HepG2 (cell line): Measurements from ENCODE around the gene S100A7. TPM values are rescaled to one million over a fixed set of nuclear protein-coding genes. Genes with fewer than 3 reads are reported as not detected.

Experiments
- ARID2 ChIP-seq: sonication (generic); formaldehyde crosslinking; IDR thresholded peaks from 2 replicates; pipeline ENCODE4 v1.8.1; 2022; ENCODE audit warnings: mild to moderate bottlenecking, missing genetic modification reagents, borderline replicate concordance
- BHLHE40 ChIP-seq: IDR thresholded peaks from 2 replicates; pipeline ENCODE4 v1.6.1; 2011; ENCODE audit warnings: low read length, improper control_type of control experiment
- CBX5 ChIP-seq: sonication (generic); formaldehyde crosslinking; IDR thresholded peaks from 2 replicates; pipeline ENCODE4 v1.4.0; 2020; ENCODE audit warnings: missing genetic modification reagents, borderline replicate concordance
- FOXC1 ChIP-seq: sonication (generic); formaldehyde crosslinking; IDR thresholded peaks from 2 replicates; pipeline ENCODE4 v1.8.0; 2022; ENCODE audit warnings: mild to moderate bottlenecking, missing genetic modification reagents, borderline replicate concordance
- GABPB1 ChIP-seq: IDR thresholded peaks from 2 replicates; pipeline ENCODE4 v1.6.1; 2016; ENCODE audit warnings: mild to moderate bottlenecking, missing genetic modification reagents, moderate library complexity, missing compliant biosample characterization
- GATA4 ChIP-seq: sonication (generic); IDR thresholded peaks from 2 replicates; pipeline ENCODE4 v1.6.1; 2016; ENCODE audit warnings: antibody characterized with exemption, low read depth, borderline replicate concordance
- JARID2 ChIP-seq: sonication (generic); formaldehyde crosslinking; IDR thresholded peaks from 2 replicates; pipeline ENCODE4 v1.8.1; 2023; ENCODE audit warnings: missing genetic modification reagents, inconsistent platforms; ENCODE audit not compliant: insufficient replicate concordance
- KMT2A ChIP-seq: sonication (generic); formaldehyde crosslinking; IDR thresholded peaks from 2 replicates; pipeline ENCODE4 v1.4.0; 2020; ENCODE audit warnings: missing genetic modification reagents
- NCOA5 ChIP-seq: sonication (generic); formaldehyde crosslinking; IDR thresholded peaks from 2 replicates; pipeline ENCODE4 v1.4.0; 2020; ENCODE audit warnings: missing genetic modification reagents
- PITX1 ChIP-seq: sonication (generic); formaldehyde crosslinking; IDR thresholded peaks from 2 replicates; pipeline ENCODE4 v1.5.1; 2020; ENCODE audit warnings: mild to moderate bottlenecking, missing genetic modification reagents
- POLR2A ChIP-seq, 2 experiments: IDR thresholded peaks; 2 replicates each; pipeline ENCODE4 v1.6.1; 2011; ENCODE audit warnings: low read depth in 2 of 2, low read length in 2 of 2, mild to moderate bottlenecking in 1 of 2, moderate library complexity in 1 of 2; ENCODE audit not compliant: insufficient read depth in 1 of 2
- SATB2 ChIP-seq: sonication (generic); formaldehyde crosslinking; IDR thresholded peaks from 2 replicates; pipeline ENCODE4 v1.5.0; 2020; ENCODE audit warnings: missing genetic modification reagents
- SKI ChIP-seq: fragments of 450-650 bp; IDR thresholded peaks from one replicate; pipeline ENCODE4 v1.6.1; 2018; ENCODE audit warnings: mild to moderate bottlenecking; ENCODE audit not compliant: partially characterized antibody
- SUZ12 ChIP-seq: fragments of 150-350 bp; IDR thresholded peaks from 2 replicates; pipeline ENCODE4 v1.6.1; 2014; ENCODE audit warnings: low read depth, low read length
- TCF7L2 ChIP-seq: IDR thresholded peaks from 2 replicates; pipeline ENCODE4 v1.6.1; 2011; ENCODE audit warnings: mild to moderate bottlenecking, low read depth, low read length, moderate library complexity
- TRIM22 ChIP-seq: fragments of 450-650 bp; IDR thresholded peaks from 2 replicates; pipeline ENCODE4 v1.6.1; 2017
- ZBTB42 ChIP-seq: sonication (generic); formaldehyde crosslinking; IDR thresholded peaks from 2 replicates; pipeline ENCODE4 v1.5.0; 2020; ENCODE audit warnings: mild to moderate bottlenecking, missing genetic modification reagents
- ZNF224 ChIP-seq: sonication (generic); formaldehyde crosslinking; IDR thresholded peaks from 2 replicates; pipeline ENCODE4 v1.5.0; 2020; ENCODE audit warnings: mild to moderate bottlenecking, missing genetic modification reagents
- ZNF256 ChIP-seq: sonication (generic); formaldehyde crosslinking; conservative IDR thresholded peaks from 2 replicates; pipeline ENCODE4 v1.4.0; 2020; ENCODE audit warnings: missing genetic modification reagents
- ZNF30 ChIP-seq: sonication (generic); formaldehyde crosslinking; IDR thresholded peaks from 2 replicates; pipeline ENCODE4 v1.5.0; 2020; ENCODE audit warnings: mild to moderate bottlenecking, missing genetic modification reagents
- ZNF564 ChIP-seq: sonication (generic); formaldehyde crosslinking; IDR thresholded peaks from 2 replicates; pipeline ENCODE4 v1.8.1; 2023; ENCODE audit warnings: mild to moderate bottlenecking, missing genetic modification reagents
- ZNF580 ChIP-seq: IDR thresholded peaks from 2 replicates; pipeline ENCODE4 v1.6.1; 2016; ENCODE audit warnings: low read depth, borderline replicate concordance
- ZNF749 ChIP-seq: sonication (generic); formaldehyde crosslinking; IDR thresholded peaks from 2 replicates; pipeline ENCODE4 v1.8.0; 2022; ENCODE audit warnings: mild to moderate bottlenecking, missing genetic modification reagents, moderate library complexity, borderline replicate concordance
- polyA plus RNA-seq, 8 experiments: library from polyadenylated mRNA; depleted of rRNA in 3 of 8; stranded (reverse) in 7 of 8; unstranded in 1 of 8; fragments of >200 nt; fragmentation: Illumina TruSeq in 4 of 8; extraction: Trizol in 4 of 8; gene quantifications; 2 replicates each; pipeline versions ENCODE4 v1.2.1 to v1.2.3, GENCODE V29; 2011 to 2016; ENCODE audit warnings: low read depth in 4 of 8, missing spikeins in 1 of 8, mixed read lengths in 1 of 8; ENCODE audit not compliant: insufficient read depth in 1 of 8
- total RNA-seq, 5 experiments: library from RNA; depleted of rRNA; stranded (reverse); fragments of >200 nt; fragmentation: Illumina TruSeq; extraction: Trizol; gene quantifications; 2 replicates each; pipeline ENCODE4 v1.2.3, GENCODE V29; 2016; ENCODE audit warnings: low read depth in 1 of 5
- TF ChIP-seq, protein P1 (sequence below): sonication (generic); formaldehyde crosslinking; IDR thresholded peaks from 2 replicates; pipeline ENCODE4 v1.5.0; 2020; ENCODE audit warnings: missing genetic modification reagents, mild to moderate bottlenecking, borderline replicate concordance
- TF ChIP-seq, protein P2 (sequence below): sonication (generic); formaldehyde crosslinking; conservative IDR thresholded peaks from 2 replicates; pipeline ENCODE4 v1.8.0; 2022; ENCODE audit warnings: low read depth, missing genetic modification reagents
- TF ChIP-seq, protein P3 (sequence below): sonication (generic); formaldehyde crosslinking; IDR thresholded peaks from 2 replicates; pipeline ENCODE4 v1.4.0; 2020; ENCODE audit warnings: missing genetic modification reagents, mild to moderate bottlenecking, borderline replicate concordance

The S100A7 gene
- total and polyA plus RNA-seq, 2 of the 13 experiments (the other 11 are each of a cell fraction or from before 2014, with no cell fraction given): not detected

DNA sequence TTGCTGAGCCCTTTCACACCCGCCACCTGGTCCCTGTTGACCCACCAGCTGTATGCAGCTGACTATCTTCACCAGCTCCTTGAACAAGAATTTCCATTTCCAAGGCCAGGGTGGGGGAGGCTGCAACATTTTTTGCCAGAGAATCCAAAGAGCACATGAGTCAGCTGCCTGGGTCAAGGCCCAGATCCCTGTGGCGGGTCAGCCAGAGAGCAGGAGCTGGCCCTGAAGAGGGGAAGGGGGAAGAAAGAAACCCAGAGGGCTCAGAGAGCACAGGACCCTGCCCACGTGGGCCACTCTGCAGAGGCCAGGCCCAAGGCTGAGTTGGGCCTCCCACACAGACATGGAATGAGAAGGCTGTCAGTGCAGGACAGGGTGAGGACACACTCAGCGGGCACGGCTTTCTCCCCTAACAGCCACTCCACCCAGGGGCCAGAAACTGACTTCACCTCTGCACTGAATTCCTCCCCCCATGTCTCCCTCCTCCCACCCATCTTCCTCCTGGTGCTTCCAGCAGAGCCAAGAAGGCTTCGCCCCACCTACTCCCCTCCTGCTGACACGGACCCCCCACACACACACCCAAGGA, 46.5 kb upstream of the S100A7 start (continued):
- no peak for TF ChIP-seq SATB2
- peak; percentile 33 for TF ChIP-seq SKI
- TF ChIP-seq GATA4: no peak
- TF ChIP-seq, protein P1, sequence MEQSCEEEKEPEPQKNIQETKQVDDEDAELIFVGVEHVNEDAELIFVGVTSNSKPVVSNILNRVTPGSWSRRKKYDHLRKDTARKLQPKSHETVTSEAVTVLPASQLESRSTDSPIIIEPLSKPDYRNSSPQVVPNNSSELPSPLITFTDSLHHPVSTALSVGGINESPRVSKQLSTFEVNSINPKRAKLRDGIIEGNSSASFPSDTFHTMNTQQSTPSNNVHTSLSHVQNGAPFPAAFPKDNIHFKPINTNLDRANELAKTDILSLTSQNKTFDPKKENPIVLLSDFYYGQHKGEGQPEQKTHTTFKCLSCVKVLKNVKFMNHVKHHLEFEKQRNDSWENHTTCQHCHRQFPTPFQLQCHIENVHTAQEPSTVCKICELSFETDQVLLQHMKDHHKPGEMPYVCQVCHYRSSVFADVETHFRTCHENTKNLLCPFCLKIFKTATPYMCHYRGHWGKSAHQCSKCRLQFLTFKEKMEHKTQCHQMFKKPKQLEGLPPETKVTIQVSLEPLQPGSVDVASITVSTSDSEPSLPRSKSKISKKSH (CRISPR knock-in tag): no peak
- no peak for TF ChIP-seq FOXC1
- TF ChIP-seq KMT2A: no peak
- TF ChIP-seq ZNF749: no peak
- TF ChIP-seq TRIM22: no peak
- TF ChIP-seq ARID2 (CRISPR knock-in tag): no peak
- no peak for TF ChIP-seq NCOA5 (CRISPR knock-in tag)
- TF ChIP-seq TCF7L2: no peak
- no peak for TF ChIP-seq ZNF580
- no peak for TF ChIP-seq ZNF224 (CRISPR knock-in tag)
- no peak for TF ChIP-seq GABPB1 (CRISPR knock-in tag)
- TF ChIP-seq PITX1 (CRISPR knock-in tag): no peak
- no peak for TF ChIP-seq BHLHE40
- TF ChIP-seq CBX5 (CRISPR knock-in tag): no peak
- TF ChIP-seq SUZ12: no peak
- TF ChIP-seq, protein P2, sequence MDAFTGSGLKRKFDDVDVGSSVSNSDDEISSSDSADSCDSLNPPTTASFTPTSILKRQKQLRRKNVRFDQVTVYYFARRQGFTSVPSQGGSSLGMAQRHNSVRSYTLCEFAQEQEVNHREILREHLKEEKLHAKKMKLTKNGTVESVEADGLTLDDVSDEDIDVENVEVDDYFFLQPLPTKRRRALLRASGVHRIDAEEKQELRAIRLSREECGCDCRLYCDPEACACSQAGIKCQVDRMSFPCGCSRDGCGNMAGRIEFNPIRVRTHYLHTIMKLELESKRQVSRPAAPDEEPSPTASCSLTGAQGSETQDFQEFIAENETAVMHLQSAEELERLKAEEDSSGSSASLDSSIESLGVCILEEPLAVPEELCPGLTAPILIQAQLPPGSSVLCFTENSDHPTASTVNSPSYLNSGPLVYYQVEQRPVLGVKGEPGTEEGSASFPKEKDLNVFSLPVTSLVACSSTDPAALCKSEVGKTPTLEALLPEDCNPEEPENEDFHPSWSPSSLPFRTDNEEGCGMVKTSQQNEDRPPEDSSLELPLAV (CRISPR knock-in tag): no peak
- TF ChIP-seq ZNF30 (CRISPR knock-in tag): no peak
- TF ChIP-seq JARID2 (CRISPR knock-in tag): no peak
- no peak for TF ChIP-seq POLR2A (IDR thresholded peaks at IDR 0.05; ENCODE audit: insufficient read depth in 1 of 2, low read depth in 2 of 2, low read length in 2 of 2)
- TF ChIP-seq ZNF256 (CRISPR knock-in tag): no peak
- no peak for TF ChIP-seq ZBTB42 (CRISPR knock-in tag)
- TF ChIP-seq ZNF564 (CRISPR knock-in tag): no peak
- TF ChIP-seq, protein P3, sequence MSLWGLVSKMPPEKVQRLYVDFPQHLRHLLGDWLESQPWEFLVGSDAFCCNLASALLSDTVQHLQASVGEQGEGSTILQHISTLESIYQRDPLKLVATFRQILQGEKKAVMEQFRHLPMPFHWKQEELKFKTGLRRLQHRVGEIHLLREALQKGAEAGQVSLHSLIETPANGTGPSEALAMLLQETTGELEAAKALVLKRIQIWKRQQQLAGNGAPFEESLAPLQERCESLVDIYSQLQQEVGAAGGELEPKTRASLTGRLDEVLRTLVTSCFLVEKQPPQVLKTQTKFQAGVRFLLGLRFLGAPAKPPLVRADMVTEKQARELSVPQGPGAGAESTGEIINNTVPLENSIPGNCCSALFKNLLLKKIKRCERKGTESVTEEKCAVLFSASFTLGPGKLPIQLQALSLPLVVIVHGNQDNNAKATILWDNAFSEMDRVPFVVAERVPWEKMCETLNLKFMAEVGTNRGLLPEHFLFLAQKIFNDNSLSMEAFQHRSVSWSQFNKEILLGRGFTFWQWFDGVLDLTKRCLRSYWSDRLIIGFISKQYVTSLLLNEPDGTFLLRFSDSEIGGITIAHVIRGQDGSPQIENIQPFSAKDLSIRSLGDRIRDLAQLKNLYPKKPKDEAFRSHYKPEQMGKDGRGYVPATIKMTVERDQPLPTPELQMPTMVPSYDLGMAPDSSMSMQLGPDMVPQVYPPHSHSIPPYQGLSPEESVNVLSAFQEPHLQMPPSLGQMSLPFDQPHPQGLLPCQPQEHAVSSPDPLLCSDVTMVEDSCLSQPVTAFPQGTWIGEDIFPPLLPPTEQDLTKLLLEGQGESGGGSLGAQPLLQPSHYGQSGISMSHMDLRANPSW (CRISPR knock-in tag): no peak
